Stomach (tissue), 9 donors: ENCODE results near the gene VOPP1. TPM values are rescaled to one million over a fixed set of nuclear protein-coding genes. Genes with fewer than 3 reads are reported as not detected.
"Not testable (repeated sequence)": the region's sequence is repeated elsewhere in the genome, so short reads cannot be mapped to it uniquely, and the experiment has no call there.

Experiments used
- DNase-seq, 2 donors: peaks; one replicate each; pipeline versions ENCODE4 v3.0.0 to v3.0.0-alpha.2; 2013 to 2019
- H3K27ac ChIP-seq, 5 donors: fragments of 200-600 bp in 4 of 5; sonication (generic) in 4 of 5; one replicate each; pipeline ENCODE4 v1.5.1; 2013 to 2019; ENCODE audit warnings: mild to moderate bottlenecking in 1 of 5, moderate library complexity in 1 of 5
- H3K27me3 ChIP-seq, 3 donors: fragments of 200-600 bp; sonication (generic); one replicate each; pipeline ENCODE4 v1.5.1; 2017 to 2019; ENCODE audit warnings: mixed run types in 1 of 3
- H3K36me3 ChIP-seq, 4 donors: fragments of 200-600 bp; sonication (generic); 1 replicate in 3 of 4; 2 replicates in 1 of 4; pipeline ENCODE4 v1.5.1; 2016 to 2019
- H3K4me1 ChIP-seq, 4 donors: fragments of 200-600 bp; sonication (generic); one replicate each; pipeline ENCODE4 v1.5.1; 2016 to 2019
- H3K4me3 ChIP-seq, 4 donors: fragments of 200-600 bp; sonication (generic) in 3 of 4; one replicate each; pipeline ENCODE4 v1.5.1; 2016 to 2019; ENCODE audit warnings: mild to moderate bottlenecking in 1 of 4
- H3K9me3 ChIP-seq, 4 donors: fragments of 200-600 bp; sonication (generic); one replicate each; pipeline ENCODE4 v1.5.1; 2016 to 2019
- CTCF ChIP-seq, 7 experiments: fragments of 450-650 bp in 4 of 7; fragments of 200-600 bp in 3 of 7; sonication (generic) in 3 of 7; IDR thresholded peaks; one replicate each; pipeline ENCODE4 v1.5.1; 2016 to 2019; ENCODE audit warnings: antibody characterized with exemption in 7 of 7, control low read depth in 2 of 7, mild to moderate bottlenecking in 1 of 7
- EP300 ChIP-seq: sonication (generic); formaldehyde crosslinking; IDR thresholded peaks from one replicate; pipeline ENCODE4 v1.6.1; 2017; ENCODE audit warnings: antibody characterized with exemption
- POLR2A ChIP-seq, 4 donors: fragments of 450-650 bp; IDR thresholded peaks; one replicate each; pipeline ENCODE4 v1.6.1; 2016; ENCODE audit warnings: antibody characterized with exemption in 4 of 4, control low read depth in 2 of 4, mild to moderate bottlenecking in 1 of 4, moderate library complexity in 1 of 4
- POLR2AphosphoS5 ChIP-seq, 3 donors: sonication (generic); formaldehyde crosslinking; IDR thresholded peaks; one replicate each; pipeline ENCODE4 v1.6.1; 2016; ENCODE audit warnings: antibody characterized with exemption in 3 of 3
- WGBS, 5 donors: extraction: QIAGEN DNeasy Blood & Tissue Kit in 3 of 5; methylation state at CpG; one replicate each; pipeline versions ENCODE4 v1.1.5 to v1.1.7; 2013 to 2018; 5-methylcytosine and 5-hydroxymethylcytosine counted together
- intact Hi-C: fragments of 100-400 bp; cut with DNase I; formaldehyde crosslinking; loops from one replicate; pipeline ENCODE4 v1.15.1; 2023; ENCODE audit warnings: low total_unique reads
- polyA plus RNA-seq, 3 donors: library from polyadenylated mRNA; stranded (reverse); fragments of 200-250 nt; gene quantifications; one replicate each; pipeline ENCODE4 v1.2.3, GENCODE V29; 2013
- total RNA-seq, 5 donors: library from RNA; depleted of rRNA; stranded (reverse); fragments of >200 nt; gene quantifications; one replicate each; pipeline versions ENCODE4 v1.1.0 to v1.2.3, GENCODE V29; 2014 to 2016
- donor health status: healthy with polysubstance abuse.
- donor health status: Bipolar disorder and iron deficiency.
- donor health status: healthy.

The VOPP1 gene
- total and polyA plus RNA-seq, 8 donors = 14.0 to 117 (median 37.0) TPM

- Histone ChIP-seq H3K27me3 (no peaks in the 10 kb centered on the region), H3K4me1 (no peaks in the 10 kb centered on the region), H3K27ac (no peak overlapping the region), H3K4me3 (no peak overlapping the region), H3K36me3 (peaks cover 6 to 70% (median 45%) of the 10 kb centered on the region in 4 donors), H3K9me3 (no peaks in the 10 kb centered on the region)
- intact Hi-C loops = no loop called here
- 87 to 97% (median 90%) methylated on average over 12 to 25 of the region's 25 CpGs for WGBS, 5 donors
- TF ChIP-seq POLR2AphosphoS5 (IDR thresholded peaks at IDR 0.05) (no peak), CTCF (IDR thresholded peaks at IDR 0.05) (no peak), EP300 (no peak), POLR2A (IDR thresholded peaks at IDR 0.05) (no peak)
- DNase-seq = no peak
Measured at GRCh38 chr7:55472928-55473725, 99.2 kb downstream of the VOPP1 start.

GRCh38 chr7:55472406-55472805 lies 99.9 kb downstream of the VOPP1 start:
- H3K27ac ChIP-seq, intact Hi-C loops, H3K9me3 ChIP-seq, H3K4me1 ChIP-seq, H3K4me3 ChIP-seq, H3K27me3 ChIP-seq, DNase-seq: not testable (repeated sequence)
- peaks cover 6 to 69% (median 45%) of the 10 kb centered on the region in 4 donors for H3K36me3 ChIP-seq
- WGBS, 5 donors = 80 to 94% methylated on average over 1 to 6 of the region's 14 CpGs; no CpG with 5 or more reads in 3 of the 5 donors

GRCh38 chr7:55471594-55471993 lies 100.7 kb downstream of the VOPP1 start:
- intact Hi-C loops, H3K4me1 ChIP-seq, H3K27me3 ChIP-seq, H3K9me3 ChIP-seq, H3K27ac ChIP-seq, DNase-seq, H3K4me3 ChIP-seq: not testable (repeated sequence)
- 83 to 89% (median 88%) methylated on average over 3 to 4 of the region's 9 CpGs for WGBS, 5 donors
- H3K36me3 ChIP-seq = peaks cover 6 to 68% (median 47%) of the 10 kb centered on the region in 4 donors

- Histone ChIP-seq H3K4me3 (no peak overlapping the region), H3K36me3 (peaks cover 6 to 78% (median 58%) of the 10 kb centered on the region in 4 donors), H3K9me3 (no peaks in the 10 kb centered on the region), H3K27me3 (no peaks in the 10 kb centered on the region), H3K27ac (no peak overlapping the region), H3K4me1 (peaks cover 0 to 5% (median 0%) of the 10 kb centered on the region in 4 donors)
- no peak for TF ChIP-seq POLR2A (IDR thresholded peaks at IDR 0.05)
- TF ChIP-seq CTCF (IDR thresholded peaks at IDR 0.05) = no peak
- no peak for TF ChIP-seq EP300
- TF ChIP-seq POLR2AphosphoS5 (IDR thresholded peaks at IDR 0.05) = no peak
- WGBS, 5 donors = 76 to 89% (median 86%) methylated on average over 2 of the region's 2 CpGs
- no peak for DNase-seq
- intact Hi-C loops = no loop called here
Measured at GRCh38 chr7:55470261-55470660, 102.0 kb downstream of the VOPP1 start.

GRCh38 chr7:55469721-55470120 lies 102.6 kb downstream of the VOPP1 start:
- no peaks in the 10 kb centered on the region for H3K27me3 ChIP-seq
- TF ChIP-seq EP300 (no peak), CTCF (IDR thresholded peaks at IDR 0.05) (no peak), POLR2AphosphoS5 (IDR thresholded peaks at IDR 0.05) (no peak), POLR2A (IDR thresholded peaks at IDR 0.05) (no peak)
- intact Hi-C loops = no loop called here
- no peak overlapping the region for H3K4me3 ChIP-seq
- DNase-seq = no peak
- 53 to 85% (median 55%) methylated on average over 3 of the region's 3 CpGs for WGBS, 5 donors
- H3K27ac ChIP-seq = no peak overlapping the region
- H3K4me1 ChIP-seq = peaks cover 0 to 5% (median 0%) of the 10 kb centered on the region in 4 donors
- H3K36me3 ChIP-seq = peaks cover 6 to 78% (median 60%) of the 10 kb centered on the region in 4 donors
- H3K9me3 ChIP-seq = no peaks in the 10 kb centered on the region
